B cell (primary cell): Measurements from ENCODE around the gene NME2. TPM values are rescaled to one million over a fixed set of nuclear protein-coding genes. Genes with fewer than 3 reads are reported as not detected.
A peak's percentile ranks its signal among the peaks of the same experiment; 100 is the strongest.

Source experiments
- ATAC-seq: fragments of 200-7000 bp; cut with Tn5 transposase; one replicate; pipeline ENCODE4 v1.10.0; 2021; ENCODE audit warnings: low read depth, mild to moderate bottlenecking, moderate number of reproducible peaks, moderate library complexity
- CTCF ChIA-PET: fragments of 350-600 bp; sonication (Branson Sonifier 250); formaldehyde crosslinking; loops from one replicate; lab custom pipeline; 2021; ENCODE audit warnings: antibody characterized with exemption, inconsistent platforms; lab: Charles Lee
- POLR2A ChIA-PET: fragments of 350-600 bp; sonication (Branson Sonifier 250); formaldehyde crosslinking; loops from one replicate; lab custom pipeline; 2021; ENCODE audit warnings: antibody characterized with exemption; lab: Charles Lee
- DNase-seq: peaks from one replicate; pipeline ENCODE4 v3.0.0; 2013
- H2AFZ ChIP-seq: 2 replicates; pipeline ENCODE4 v1.6.1; 2012; ENCODE audit warnings: mild to moderate bottlenecking, low read depth, low read length; ENCODE audit not compliant: insufficient read depth, poor library complexity, severe bottlenecking
- H3K27ac ChIP-seq, 2 donors: 1 replicate in 1 of 2; 2 replicates in 1 of 2; pipeline ENCODE4 v1.5.1; 2012 to 2013; ENCODE audit warnings: low read length in 2 of 2, mild to moderate bottlenecking in 2 of 2, moderate library complexity in 1 of 2
- H3K27me3 ChIP-seq, 4 experiments: fragments of 200-600 bp in 1 of 4; sonication (generic) in 1 of 4; replicated peaks in 1 of 4; 1 replicate in 2 of 4; 2 replicates in 2 of 4; pipeline versions ENCODE4 v1.6.1 to v1.7.0; 2013 to 2016; ENCODE audit warnings: low read length in 3 of 4, mild to moderate bottlenecking in 2 of 4, mixed read lengths in 1 of 4, moderate library complexity in 1 of 4; ENCODE audit not compliant: insufficient read depth in 4 of 4, control insufficient read depth in 3 of 4; ENCODE audit errors: control extremely low read depth in 1 of 4
- H3K36me3 ChIP-seq, 2 experiments: replicated peaks in 1 of 2; 1 replicate in 1 of 2; 2 replicates in 1 of 2; pipeline versions ENCODE4 v1.6.1 to v1.7.1; 2013; ENCODE audit warnings: low read length in 1 of 2; ENCODE audit not compliant: insufficient read depth in 2 of 2, control insufficient read depth in 1 of 2; ENCODE audit errors: control extremely low read depth in 1 of 2, extremely low read depth in 1 of 2
- H3K4me1 ChIP-seq, 2 donors: fragments of 200-600 bp in 1 of 2; sonication (generic) in 1 of 2; 1 replicate in 1 of 2; 2 replicates in 1 of 2; pipeline versions ENCODE4 v1.5.1 to v1.6.1; 2013 to 2017; ENCODE audit warnings: low read length in 2 of 2; ENCODE audit not compliant: control insufficient read depth in 2 of 2, insufficient read depth in 2 of 2
- H3K4me2 ChIP-seq: replicated peaks from 2 replicates; pipeline ENCODE3; 2012; ENCODE audit warnings: mild to moderate bottlenecking, low read depth, low read length; ENCODE audit not compliant: poor library complexity, severe bottlenecking
- H3K4me3 ChIP-seq, 5 experiments: fragments of 200-600 bp in 1 of 5; sonication (generic) in 1 of 5; 1 replicate in 3 of 5; 2 replicates in 2 of 5; pipeline versions ENCODE4 v1.5.1 to v1.7.0; 2011 to 2016; ENCODE audit warnings: low read length in 4 of 5, mild to moderate bottlenecking in 4 of 5, low read depth in 2 of 5, control low read depth in 1 of 5, moderate library complexity in 1 of 5; ENCODE audit not compliant: insufficient read depth in 1 of 5; ENCODE audit errors: control extremely low read depth in 1 of 5, extremely low read depth in 1 of 5
- H3K79me2 ChIP-seq: fragments of 200-600 bp; sonication (generic); one replicate; pipeline ENCODE4 v1.6.0; 2016; ENCODE audit warnings: low read length; ENCODE audit not compliant: control insufficient read depth, insufficient read depth
- H3K9ac ChIP-seq: fragments of 200-600 bp; sonication (generic); 2 replicates; pipeline ENCODE4 v1.6.1; 2017; ENCODE audit warnings: mild to moderate bottlenecking, low read length, moderate library complexity
- H3K9me3 ChIP-seq, 3 donors: one replicate each; pipeline versions ENCODE4 v1.6.1 to v1.7.1; 2013; ENCODE audit warnings: low read length in 2 of 3; ENCODE audit not compliant: control insufficient read depth in 2 of 3, insufficient read depth in 1 of 3; ENCODE audit errors: control extremely low read depth in 1 of 3
- H4K20me1 ChIP-seq: 2 replicates; pipeline ENCODE4 v1.6.0; 2012; ENCODE audit warnings: mild to moderate bottlenecking, low read length; ENCODE audit not compliant: insufficient read depth, control insufficient read depth, poor library complexity, severe bottlenecking
- H3K27ac Mint-ChIP-seq: one replicate; pipeline ENCODE4 v1.8.0; 2021; ENCODE audit warnings: mixed read lengths
- H3K27me3 Mint-ChIP-seq: one replicate; pipeline ENCODE4 v1.8.0; 2021; ENCODE audit warnings: mixed read lengths
- H3K4me1 Mint-ChIP-seq: one replicate; pipeline ENCODE4 v1.8.0; 2021; ENCODE audit warnings: mixed read lengths
- H3K4me3 Mint-ChIP-seq: one replicate; pipeline ENCODE4 v1.8.0; 2021; ENCODE audit warnings: mixed read lengths
- H3K9me3 Mint-ChIP-seq: one replicate; pipeline ENCODE4 v1.8.0; 2022; ENCODE audit warnings: mixed read lengths; ENCODE audit not compliant: insufficient read depth
- CTCF ChIP-seq: fragments of 200-600 bp; IDR thresholded peaks from one replicate; pipeline ENCODE4 v1.8.0; 2022; ENCODE audit warnings: antibody characterized with exemption, mild to moderate bottlenecking
- EZH2 ChIP-seq: IDR thresholded peaks from 2 replicates; pipeline ENCODE4 v1.6.1; 2012; ENCODE audit warnings: borderline replicate concordance, low read depth, mild to moderate bottlenecking, moderate library complexity, low read length; ENCODE audit not compliant: insufficient read depth, poor library complexity, severe bottlenecking
- WGBS: methylation state at CpG from one replicate; pipeline ENCODE4 v1.1.5; 2013; ENCODE audit warnings: missing lambda C conversion rate; ENCODE audit not compliant: insufficient coverage; 5-methylcytosine and 5-hydroxymethylcytosine counted together
- intact Hi-C: fragments of 100-400 bp; cut with micrococcal nuclease; formaldehyde crosslinking; loops from one replicate; pipeline ENCODE4 v1.10.0; 2022
- polyA plus RNA-seq: library from polyadenylated mRNA; depleted of rRNA; stranded (reverse); fragments of >200 nt; gene quantifications from 2 replicates; pipeline ENCODE4 v1.2.3, GENCODE V29; 2012
- total RNA-seq, 2 donors: library from RNA; stranded (reverse); fragments of 120-200 nt in 1 of 2; gene quantifications; 1 replicate in 1 of 2; 2 replicates in 1 of 2; pipeline versions ENCODE4 v1.2.3 to v1.2.4, GENCODE V29; 2013 to 2022

Gene NME2
- total and polyA plus RNA-seq, 2 donors (not counting 1 experiment from before 2014, with no cell fraction given) = 154 to 166 TPM

DNA sequence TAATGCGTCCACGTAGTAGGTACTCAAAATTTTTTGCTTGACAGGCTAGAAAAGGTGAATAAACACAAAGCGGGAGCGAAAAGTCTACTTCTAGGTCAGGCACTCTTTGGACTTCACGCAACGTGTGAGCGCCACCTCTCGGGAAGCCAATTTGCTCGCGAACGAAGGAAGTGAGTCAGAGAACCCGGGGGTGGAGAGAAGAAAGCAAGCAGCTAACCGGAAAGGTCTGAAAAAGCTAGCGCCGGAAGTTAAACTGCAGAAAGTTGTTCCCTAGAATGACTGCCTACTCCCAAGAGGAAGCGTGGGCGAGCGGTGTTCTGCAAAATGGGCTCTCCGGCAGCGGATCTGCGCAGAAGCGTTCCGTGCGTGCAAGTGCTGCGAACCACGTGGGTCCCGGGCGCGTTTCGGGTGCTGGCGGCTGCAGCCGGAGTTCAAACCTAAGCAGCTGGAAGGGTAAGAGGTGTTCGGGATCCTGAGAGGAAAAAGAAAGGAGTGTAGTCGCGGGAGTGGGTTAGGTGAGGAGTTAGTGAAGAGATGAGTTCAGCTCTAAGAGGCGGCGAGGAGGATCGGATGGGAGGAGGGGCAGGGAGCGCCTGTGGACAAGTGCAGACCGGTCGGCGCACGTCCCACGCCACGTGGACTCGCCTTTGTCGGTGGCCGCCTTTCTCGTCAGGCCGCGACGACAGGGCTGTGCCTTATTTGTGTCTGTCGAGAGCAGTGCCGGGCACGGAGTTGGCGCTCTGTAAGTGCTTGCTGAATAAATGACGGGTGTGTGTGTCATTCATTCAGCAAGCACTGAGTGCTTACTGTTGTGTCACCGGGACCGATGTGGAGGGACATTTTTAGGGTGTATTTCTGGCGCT lies 12.8 kb upstream of the NME2 start, which contains the start of gene NME1:
NME1 (plus strand) TSS at position 350 of the 863 bp plus-strand sequence. CDS start 2,096 bp downstream, outside the sequence.
- POLR2A ChIA-PET = interaction anchor here (1.0 to 1.8 kb wide), 5 partner anchors 12 to 287 kb away, joined by 4 to 20 read pairs (median 10); partner anchors contain the start of genes NME2, SPAG9 and TOB1
- Histone ChIP-seq H3K36me3 (peaks cover 3 to 5% of the 10 kb centered on the region in 2 experiments), H3K9ac (peak within 1 kb of the TSS; percentile 79), H3K9me3 (no peaks in the 10 kb centered on the region), H3K4me3 (peak within 1 kb of the TSS; percentile 55 to 86 (median 81)), H3K4me1 (peaks cover 16 to 23% of the 10 kb centered on the region in 2 donors), H3K79me2 (peaks cover 41% of the 10 kb centered on the region), H3K27ac (peak within 1 kb of the TSS; percentile 68 to 83), H2AFZ (peak within 1 kb of the TSS; percentile 90), H3K27me3 (no peaks in the 10 kb centered on the region), H3K4me2 (peak within 1 kb of the TSS; percentile 85), H4K20me1 (no peaks in the 10 kb centered on the region)
- Mint-ChIP-seq H3K27ac (no peak within 1 kb of the TSS), H3K4me1 (peaks cover 7% of the 10 kb centered on the region), H3K27me3 (no peaks in the 10 kb centered on the region), H3K9me3 (no peaks in the 10 kb centered on the region), H3K4me3 (no peak within 1 kb of the TSS)
- TF ChIP-seq CTCF (peak; percentile 86), EZH2 (no peak)
- DNase-seq (peak; percentile 98), ATAC-seq (peak; percentile 88)
- intact Hi-C loops = loop anchor here (1.0 to 5.0 kb wide), 8 partner anchors 13 to 390 kb away; partner anchors contain the start of genes MBTD1, NME2, SPAG9 and TOB1
- WGBS = under 1% methylated on average over 60 of the region's 60 CpGs
- CTCF ChIA-PET = interaction anchor here (0.5 to 4.0 kb wide), 29 partner anchors 11 to 756 kb away, joined by 3 to 97 read pairs (median 4); partner anchors contain the start of genes LRRC59, NME2, SPAG9 and TOB1
